ENCODE measurements around the gene RHOF. TPM values are rescaled to one million over a fixed set of nuclear protein-coding genes. Genes with fewer than 3 reads are reported as not detected.

Gene RHOF
- total and polyA plus RNA-seq, 9 donors: 3.7 to 37.3 (median 15.8) TPM

DNA sequence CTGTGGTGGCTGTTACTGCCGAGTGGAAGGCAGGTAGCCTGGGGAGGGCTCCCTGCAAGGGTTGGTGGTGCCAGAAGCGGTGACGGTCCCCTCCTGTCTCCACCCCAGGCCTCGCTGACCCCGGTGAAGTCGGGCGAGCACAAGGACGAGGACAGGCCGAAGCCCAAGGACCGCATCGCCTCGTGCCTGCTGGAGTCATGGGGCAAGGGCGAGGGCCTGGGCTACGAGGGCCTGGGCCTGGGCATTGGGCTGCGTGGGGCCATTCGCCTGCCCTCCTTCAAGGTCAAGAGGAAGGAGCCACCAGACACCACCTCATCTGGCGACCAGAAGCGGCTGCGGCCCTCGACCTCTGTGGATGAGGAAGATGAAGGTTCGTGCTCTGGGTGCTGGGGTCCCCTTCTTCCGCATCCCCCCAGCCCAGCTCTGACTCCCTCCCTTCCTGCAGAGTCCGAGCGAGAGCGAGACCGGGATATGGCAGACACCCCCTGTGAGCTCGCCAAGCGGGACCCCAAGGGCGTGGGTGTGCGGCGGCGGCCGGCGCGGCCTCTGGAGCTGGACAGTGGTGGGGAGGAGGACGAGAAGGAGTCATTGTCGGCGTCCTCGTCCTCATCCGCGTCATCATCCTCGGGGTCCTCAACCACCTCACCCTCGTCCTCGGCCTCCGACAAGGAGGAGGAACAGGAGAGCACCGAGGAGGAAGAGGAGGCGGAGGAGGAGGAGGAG lies 23.6 kb upstream of the RHOF start:
- no peaks in the 10 kb centered on the region for H3K27me3 ChIP-seq
- no peaks in the 10 kb centered on the region for H3K4me1 ChIP-seq (ENCODE audit: insufficient read depth)
- TF ChIP-seq POLR2A (IDR thresholded peaks at IDR 0.05): no peak
- TF ChIP-seq, protein P1, sequence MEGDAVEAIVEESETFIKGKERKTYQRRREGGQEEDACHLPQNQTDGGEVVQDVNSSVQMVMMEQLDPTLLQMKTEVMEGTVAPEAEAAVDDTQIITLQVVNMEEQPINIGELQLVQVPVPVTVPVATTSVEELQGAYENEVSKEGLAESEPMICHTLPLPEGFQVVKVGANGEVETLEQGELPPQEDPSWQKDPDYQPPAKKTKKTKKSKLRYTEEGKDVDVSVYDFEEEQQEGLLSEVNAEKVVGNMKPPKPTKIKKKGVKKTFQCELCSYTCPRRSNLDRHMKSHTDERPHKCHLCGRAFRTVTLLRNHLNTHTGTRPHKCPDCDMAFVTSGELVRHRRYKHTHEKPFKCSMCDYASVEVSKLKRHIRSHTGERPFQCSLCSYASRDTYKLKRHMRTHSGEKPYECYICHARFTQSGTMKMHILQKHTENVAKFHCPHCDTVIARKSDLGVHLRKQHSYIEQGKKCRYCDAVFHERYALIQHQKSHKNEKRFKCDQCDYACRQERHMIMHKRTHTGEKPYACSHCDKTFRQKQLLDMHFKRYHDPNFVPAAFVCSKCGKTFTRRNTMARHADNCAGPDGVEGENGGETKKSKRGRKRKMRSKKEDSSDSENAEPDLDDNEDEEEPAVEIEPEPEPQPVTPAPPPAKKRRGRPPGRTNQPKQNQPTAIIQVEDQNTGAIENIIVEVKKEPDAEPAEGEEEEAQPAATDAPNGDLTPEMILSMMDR (IDR thresholded peaks at IDR 0.05): no peak
- TF ChIP-seq EP300 (IDR thresholded peaks at IDR 0.05): no peak
- H3K9me3 ChIP-seq: no peaks in the 10 kb centered on the region
- intact Hi-C loops (cut with DNase I): no loop called here
- H3K4me3 ChIP-seq: no peak overlapping the region
- DNase-seq: peak in 1 of 5 donors; percentile 34
- 89 to 93% (median 91%) methylated on average over 47 of the region's 47 CpGs for WGBS, 3 donors
- H3K36me3 ChIP-seq: no peaks in the 10 kb centered on the region
- H3K27ac ChIP-seq: no peak overlapping the region

DNA sequence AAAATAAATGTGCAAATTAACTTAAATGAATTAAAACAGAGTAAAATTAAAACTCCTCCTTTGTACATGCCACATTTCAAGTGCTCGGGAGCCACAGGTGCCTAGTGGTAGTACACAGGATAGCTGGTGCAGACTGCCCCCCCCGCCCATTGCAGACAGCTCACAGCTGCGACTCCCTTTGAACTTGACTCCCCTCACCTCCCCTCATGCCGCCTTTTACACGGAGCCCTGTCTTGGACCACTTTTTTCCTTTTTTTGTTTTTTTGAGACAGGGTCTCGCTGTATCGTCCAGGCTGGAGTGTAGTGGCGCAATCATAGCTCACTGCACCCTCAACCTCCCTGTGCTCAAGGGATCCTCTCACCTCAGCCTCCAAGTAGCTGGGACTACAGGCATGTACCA lies 21.8 kb upstream of the RHOF start:
- 74 to 78% (median 77%) methylated on average over 8 of the region's 8 CpGs for WGBS, 3 donors
- no peaks in the 10 kb centered on the region for H3K9me3 ChIP-seq
- H3K36me3 ChIP-seq: no peaks in the 10 kb centered on the region
- intact Hi-C loops (cut with DNase I): no loop called here
- DNase-seq: no peak
- no peak overlapping the region for H3K4me3 ChIP-seq
- no peak overlapping the region for H3K27ac ChIP-seq
- no peaks in the 10 kb centered on the region for H3K27me3 ChIP-seq
- TF ChIP-seq EP300 (IDR thresholded peaks at IDR 0.05) (no peak), POLR2A (IDR thresholded peaks at IDR 0.05) (no peak)
- TF ChIP-seq, protein P1 (IDR thresholded peaks at IDR 0.05): no peak
- no peaks in the 10 kb centered on the region for H3K4me1 ChIP-seq (ENCODE audit: insufficient read depth)

DNA sequence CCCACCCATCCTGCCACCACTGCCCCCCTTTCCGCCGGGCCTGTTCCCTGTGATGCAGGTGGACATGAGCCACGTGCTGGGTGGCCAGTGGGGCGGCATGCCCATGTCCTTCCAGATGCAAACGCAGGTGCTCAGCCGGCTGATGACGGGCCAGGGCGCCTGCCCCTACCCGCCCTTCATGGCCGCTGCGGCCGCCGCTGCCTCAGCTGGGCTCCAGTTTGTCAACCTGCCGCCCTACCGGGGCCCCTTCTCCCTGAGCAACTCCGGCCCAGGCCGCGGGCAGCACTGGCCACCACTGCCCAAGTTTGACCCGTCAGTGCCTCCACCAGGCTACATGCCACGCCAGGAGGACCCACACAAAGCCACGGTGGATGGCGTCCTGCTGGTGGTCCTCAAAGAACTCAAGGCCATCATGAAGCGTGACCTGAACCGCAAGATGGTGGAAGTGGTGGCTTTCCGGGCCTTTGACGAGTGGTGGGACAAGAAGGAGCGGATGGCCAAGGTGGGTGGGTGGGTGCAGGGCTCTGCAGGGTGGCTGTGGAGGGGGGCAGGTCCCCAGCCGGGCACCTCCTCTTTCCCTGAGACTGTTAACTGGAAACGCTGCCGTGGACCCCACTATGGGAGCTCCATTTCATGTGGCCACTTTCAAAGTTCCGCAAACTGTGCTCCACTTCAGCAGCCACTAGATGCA lies 21.1 kb upstream of the RHOF start:
- Histone ChIP-seq H3K4me3 (no peak overlapping the region), H3K9me3 (no peaks in the 10 kb centered on the region), H3K27ac (no peak overlapping the region), H3K27me3 (no peaks in the 10 kb centered on the region), H3K36me3 (no peaks in the 10 kb centered on the region), H3K4me1 (ENCODE audit: insufficient read depth) (no peaks in the 10 kb centered on the region)
- TF ChIP-seq, protein P1 (IDR thresholded peaks at IDR 0.05): no peak
- TF ChIP-seq POLR2A (IDR thresholded peaks at IDR 0.05) (no peak), EP300 (IDR thresholded peaks at IDR 0.05) (no peak)
- DNase-seq: peak in 3 of 5 donors; percentile 11 to 42 (median 20)
- 87 to 91% (median 88%) methylated on average over 22 to 31 of the region's 31 CpGs for WGBS, 3 donors
- intact Hi-C loops (cut with DNase I): no loop called here

DNA sequence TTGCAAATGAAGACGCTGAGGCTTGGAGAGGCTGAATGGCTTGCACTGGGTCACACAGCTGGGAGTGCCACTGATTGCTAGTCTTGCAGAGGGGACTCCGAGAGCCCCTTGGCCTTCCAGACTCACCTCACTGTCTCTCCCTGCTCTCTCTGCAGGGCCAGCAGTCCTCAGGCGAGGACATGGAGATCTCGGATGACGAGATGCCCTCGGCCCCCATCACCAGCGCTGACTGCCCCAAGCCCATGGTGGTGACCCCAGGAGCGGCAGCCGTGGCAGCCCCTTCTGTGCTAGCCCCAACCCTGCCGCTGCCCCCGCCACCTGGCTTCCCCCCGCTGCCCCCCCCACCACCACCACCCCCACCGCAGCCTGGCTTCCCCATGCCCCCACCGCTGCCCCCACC lies 20.5 kb upstream of the RHOF start:
- 80 to 89% (median 82%) methylated on average over 11 to 14 of the region's 14 CpGs for WGBS, 3 donors
- H3K4me1 ChIP-seq (ENCODE audit: insufficient read depth): no peaks in the 10 kb centered on the region
- H3K27me3 ChIP-seq: no peaks in the 10 kb centered on the region
- no peaks in the 10 kb centered on the region for H3K9me3 ChIP-seq
- no peak for DNase-seq
- TF ChIP-seq EP300 (IDR thresholded peaks at IDR 0.05) (no peak), POLR2A (IDR thresholded peaks at IDR 0.05) (no peak)
- TF ChIP-seq, protein P1 (IDR thresholded peaks at IDR 0.05): no peak
- intact Hi-C loops (cut with DNase I): loop anchor here in 3 of 4 donors (2.0 kb wide), 1 partner anchor 19 kb away; no protein-coding TSS in a partner anchor
- no peaks in the 10 kb centered on the region for H3K36me3 ChIP-seq
- no peak overlapping the region for H3K27ac ChIP-seq
- H3K4me3 ChIP-seq: no peak overlapping the region
